Ovary (tissue), 3 donors: ENCODE results near the gene ITSN1.

ENCODE experiments used
- CTCF ChIP-seq, 3 donors: fragments of 450-650 bp in 2 of 3; fragments of 200-600 bp in 1 of 3; IDR thresholded peaks; one replicate each; pipeline versions ENCODE4 v1.5.1 to v1.8.0; 2016 to 2022; ENCODE audit warnings: antibody characterized with exemption in 3 of 3, mild to moderate bottlenecking in 1 of 3
- EP300 ChIP-seq: sonication (generic); formaldehyde crosslinking; IDR thresholded peaks from one replicate; pipeline ENCODE4 v1.6.1; 2017; ENCODE audit warnings: antibody characterized with exemption
- donor health status: DM: no; HTN: no; CAD: no.

- no peak for TF ChIP-seq EP300
- no peak for TF ChIP-seq CTCF (IDR thresholded peaks at IDR 0.05)
Observed at GRCh38 chr21:33799378-33800090, 157.2 kb downstream of the ITSN1 start.
